GM19238 (cell line): ENCODE measurements around the gene NPAS3.

Source experiments
- DNase-seq: peaks from one replicate; pipeline ENCODE4 v3.0.0; 2011; ENCODE audit warnings: low spot score; ENCODE audit not compliant: insufficient read length

The NPAS3 gene

DNA sequence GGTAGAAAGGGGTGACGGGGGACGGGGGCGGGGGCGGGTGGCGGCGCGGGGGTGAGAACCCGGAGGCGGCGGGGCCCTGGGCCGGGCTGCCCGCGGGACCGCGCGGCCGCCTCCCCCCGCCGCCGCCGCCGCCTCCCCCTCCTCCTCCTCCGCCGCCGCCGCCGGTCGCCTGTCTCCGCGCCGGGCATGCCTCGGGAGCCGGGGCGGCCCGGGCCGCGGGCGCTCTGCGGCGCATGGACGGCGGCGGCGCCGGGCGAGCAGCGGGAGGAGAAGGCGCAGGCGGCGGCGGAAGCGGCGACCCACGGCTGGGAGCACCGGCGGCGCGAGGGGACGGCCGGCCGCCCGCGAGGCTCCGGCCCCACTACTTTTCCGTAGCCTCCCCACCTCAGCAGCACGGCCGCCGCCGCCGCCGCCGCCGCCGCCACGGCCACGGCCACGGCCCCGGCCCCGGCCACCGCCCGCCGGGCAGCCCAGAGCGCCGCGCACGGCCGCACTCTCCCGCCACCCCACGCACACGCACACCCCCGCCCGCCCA lies at the start of gene NPAS3:
Gene NPAS3 (plus strand): TSS at position 161 of the 535 bp plus-strand sequence.
- DNase-seq, result no peak

DNA sequence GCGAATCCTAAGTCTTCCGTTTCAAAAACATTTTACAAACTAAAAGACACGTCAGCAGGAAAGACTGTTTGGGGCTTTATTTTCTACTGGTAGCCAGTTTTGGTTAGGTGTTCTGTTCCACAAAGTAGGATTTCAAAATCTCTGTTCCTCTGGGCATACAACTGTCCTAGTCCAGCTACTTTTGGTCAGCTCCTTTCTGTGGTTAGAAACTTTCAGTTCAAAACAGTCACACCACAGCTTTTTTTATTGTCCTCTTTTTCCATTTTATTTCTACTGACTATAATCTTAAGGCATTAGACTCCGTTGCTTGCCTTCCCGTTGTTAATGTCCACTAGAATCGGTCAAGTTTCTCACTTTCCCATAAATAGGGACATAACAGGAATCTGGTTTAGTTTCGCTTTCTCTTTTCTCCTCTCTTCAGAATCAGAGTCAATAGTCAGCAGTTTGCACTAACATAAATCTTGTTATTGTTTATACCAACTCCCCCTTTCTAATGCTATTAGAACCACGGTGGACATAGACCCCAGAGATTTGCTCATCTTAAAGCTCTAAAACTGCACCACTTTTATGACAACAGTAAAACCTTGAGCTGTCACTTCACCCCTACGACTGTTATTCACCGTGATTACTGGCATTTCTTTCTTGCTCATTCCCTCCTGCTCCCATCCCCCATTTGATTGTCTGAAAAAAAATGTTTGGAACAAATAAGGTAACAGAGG lies 41.5 kb upstream of the NPAS3 start:
- no peak for DNase-seq

DNA sequence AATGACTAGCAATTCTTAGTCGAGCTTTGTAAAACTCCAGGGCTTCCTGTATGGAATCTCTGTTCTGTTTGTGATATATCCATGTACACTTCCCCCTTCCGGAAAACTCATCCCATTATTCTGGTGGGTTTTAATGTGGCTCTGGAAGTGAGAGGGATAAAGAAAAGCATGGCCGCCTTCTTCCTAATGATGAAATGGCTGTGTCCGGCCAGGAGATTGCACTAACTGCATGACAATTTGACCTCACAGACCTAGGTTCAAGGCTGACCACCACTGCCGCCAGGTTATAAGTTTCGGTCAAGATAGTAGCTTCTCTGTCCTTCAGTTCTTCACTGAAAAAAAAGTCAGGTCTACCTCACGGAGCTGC lies 41.0 kb upstream of the NPAS3 start:
- no peak for DNase-seq

DNA sequence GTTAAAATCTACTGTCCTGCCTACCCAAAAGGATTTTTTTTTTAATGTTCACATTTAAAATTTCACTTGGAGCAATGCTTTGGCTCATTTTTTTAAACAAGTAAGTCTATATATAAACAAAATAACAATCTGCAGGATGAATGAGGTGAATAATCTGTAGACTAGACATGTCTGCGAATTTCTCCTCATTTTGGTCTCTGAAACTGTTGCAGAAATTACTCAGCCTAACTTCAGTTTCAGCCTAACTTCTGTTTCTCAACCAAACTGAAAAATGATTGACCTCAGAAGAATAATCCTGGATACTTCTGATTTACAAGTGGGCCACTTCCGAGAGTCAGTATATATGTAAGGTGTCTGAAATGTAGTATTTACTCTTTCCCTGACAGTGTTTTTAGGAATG lies 39.8 kb upstream of the NPAS3 start:
- no peak for DNase-seq

DNA sequence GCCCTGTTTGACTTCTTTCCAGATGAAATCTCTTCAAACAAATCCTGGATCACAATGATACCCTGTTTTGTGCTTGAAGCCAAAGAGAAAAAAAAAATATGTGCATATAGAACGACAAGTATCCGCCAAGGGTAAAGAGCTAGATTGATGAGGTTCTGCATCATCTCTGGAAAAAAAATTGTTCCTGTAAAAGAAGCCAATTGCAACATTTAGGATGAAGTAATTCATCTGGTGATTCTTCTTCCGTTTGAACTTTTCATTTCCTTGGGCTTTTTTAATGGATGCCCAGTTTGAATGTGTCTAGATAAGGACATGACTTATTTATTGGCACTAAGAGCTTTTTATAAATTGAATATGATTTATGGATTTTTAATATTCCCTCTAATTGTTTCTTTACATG lies 38.1 kb upstream of the NPAS3 start:
- no peak for DNase-seq

DNA sequence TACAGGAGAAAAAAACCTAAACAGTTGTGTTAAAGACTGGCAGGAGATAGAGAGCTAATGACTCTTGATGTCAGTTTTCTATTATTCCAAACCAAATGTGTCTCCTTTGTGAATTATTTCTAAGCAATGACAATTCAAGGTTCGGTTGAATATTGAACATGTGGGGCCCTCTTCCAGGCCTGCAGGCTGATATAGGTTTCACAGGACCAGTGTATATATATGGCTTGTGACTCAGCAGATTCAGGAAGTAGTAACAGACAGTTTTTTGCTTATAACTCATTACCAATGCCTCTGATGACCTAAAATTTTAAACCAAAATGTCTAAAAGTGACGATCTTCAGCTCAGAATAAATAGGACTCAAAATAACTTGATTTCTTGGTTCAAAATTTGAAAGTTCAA lies 33.7 kb upstream of the NPAS3 start:
- DNase-seq, result no peak

DNA sequence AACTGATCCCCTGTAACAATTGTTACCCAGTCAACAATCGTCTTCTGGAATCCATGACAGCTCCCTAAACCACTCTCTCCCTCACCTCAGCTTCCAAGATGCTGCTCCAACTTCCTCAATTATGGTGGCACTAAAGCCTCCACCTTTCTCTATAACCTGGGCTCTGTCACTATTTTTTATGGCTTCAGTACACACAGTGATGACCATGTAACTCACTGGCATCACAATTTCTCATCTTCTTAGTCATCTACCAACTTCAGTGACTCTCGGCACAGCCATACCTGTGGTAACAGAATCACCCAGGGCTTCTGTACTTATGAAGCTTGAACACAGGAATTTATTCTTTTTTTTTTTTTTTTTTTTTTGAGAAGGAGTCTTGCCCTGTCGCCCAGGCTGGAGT lies 32.0 kb upstream of the NPAS3 start:
- DNase-seq, result no peak

DNA sequence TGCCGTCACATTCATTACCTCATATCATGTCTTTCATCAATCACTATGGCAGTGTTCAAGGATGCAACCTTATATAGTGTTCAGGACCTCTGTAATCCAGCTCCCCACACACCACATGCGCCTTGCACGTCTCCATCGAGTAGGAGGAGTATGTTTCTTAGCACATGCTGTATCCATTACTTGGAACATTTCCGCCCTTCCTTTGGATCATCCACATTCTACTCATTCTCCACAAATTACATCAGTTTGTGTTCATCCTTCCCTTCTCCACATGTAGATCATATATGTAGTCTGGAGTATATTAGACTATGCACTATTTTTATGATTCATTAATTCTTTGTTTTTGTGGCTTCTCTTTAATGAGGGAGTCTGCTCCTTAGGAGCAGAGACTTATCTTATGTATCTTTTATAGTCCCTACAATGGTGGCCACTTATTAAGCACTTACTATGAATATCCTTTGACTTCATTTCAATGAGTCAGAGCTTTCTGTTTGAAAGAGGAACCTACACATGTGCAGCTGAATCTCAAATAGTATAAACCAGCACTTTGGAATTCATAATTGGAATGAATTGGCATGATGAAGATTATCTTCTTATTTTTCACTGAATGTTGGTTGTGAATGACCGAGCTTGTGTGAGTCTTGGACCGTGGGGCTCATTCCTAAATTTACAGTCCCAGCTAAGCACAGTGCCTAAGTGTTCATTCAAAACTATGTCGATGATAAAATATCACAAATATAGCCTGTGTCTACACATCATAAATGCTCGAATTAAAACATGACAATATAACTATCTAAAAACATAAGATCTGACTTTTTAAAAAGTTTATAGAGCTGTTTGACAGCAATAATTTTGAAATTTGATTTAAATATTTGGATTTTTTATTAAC lies 30.2 kb upstream of the NPAS3 start:
- DNase-seq, result no peak

DNA sequence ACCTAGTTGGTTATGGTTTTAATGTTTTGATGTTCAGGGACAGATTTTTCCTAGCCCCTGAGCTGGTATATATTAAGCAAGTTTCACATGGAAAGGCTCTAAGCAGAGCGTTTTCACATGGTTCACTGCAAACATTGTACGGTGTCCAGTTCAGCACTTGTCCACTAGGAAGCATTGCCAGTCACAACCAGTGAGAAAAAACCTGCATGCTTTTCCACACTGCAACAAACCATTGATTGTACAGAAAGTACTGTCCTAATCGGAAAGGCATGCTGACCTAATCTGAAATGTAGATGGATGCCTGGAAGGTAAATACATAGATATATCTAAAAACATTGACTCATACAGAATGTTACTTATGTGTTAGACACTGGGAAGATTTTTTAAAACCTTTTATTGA lies 25.0 kb upstream of the NPAS3 start:
- DNase-seq, result no peak

DNA sequence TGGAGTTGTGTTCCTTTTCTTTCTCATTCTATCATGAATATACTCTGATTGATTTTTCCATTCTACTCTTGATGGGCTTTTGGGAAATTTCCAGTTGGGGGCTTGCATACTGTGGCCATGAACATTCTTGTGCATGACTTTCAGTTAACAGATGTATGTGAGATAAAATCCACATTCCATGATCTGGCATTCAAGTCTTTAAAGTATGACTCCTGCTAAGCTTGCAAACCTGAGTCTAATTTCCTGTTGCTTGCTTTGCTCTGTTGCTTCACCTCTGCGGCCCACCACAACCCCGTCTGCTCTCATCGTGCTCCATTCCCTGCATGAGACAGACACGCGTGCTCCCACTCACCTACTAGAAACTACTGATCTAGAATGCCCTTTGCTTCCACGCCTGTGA lies 24.3 kb upstream of the NPAS3 start:
- DNase-seq, result no peak

DNA sequence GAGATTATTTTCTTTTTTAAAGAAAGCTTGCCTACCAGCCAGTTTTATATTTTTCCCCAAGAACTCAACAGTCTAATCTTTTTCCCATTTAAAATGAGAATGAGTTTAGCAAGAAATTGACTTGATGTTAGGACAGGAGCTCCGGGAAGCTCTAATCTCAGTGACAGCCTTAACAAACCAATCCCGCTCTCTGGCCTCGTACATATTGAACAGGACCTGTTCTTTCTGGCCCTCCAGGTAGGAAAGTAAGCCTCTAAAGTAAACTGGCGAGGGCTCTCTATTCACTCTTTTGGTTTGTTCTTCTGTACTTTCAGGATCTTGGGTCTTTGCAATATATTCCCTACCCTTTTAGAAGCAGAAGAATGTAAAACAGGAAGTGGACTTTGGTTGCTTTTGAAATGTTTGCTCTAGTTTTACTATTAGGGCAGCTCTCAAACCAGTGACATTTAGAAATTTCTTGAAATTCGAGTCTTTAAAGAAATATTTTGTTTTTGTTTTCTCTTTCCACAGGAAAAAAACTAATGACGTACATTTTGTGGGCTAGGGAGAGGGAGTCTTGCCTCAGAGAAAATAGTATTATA lies 17.9 kb upstream of the NPAS3 start:
- no peak for DNase-seq

DNA sequence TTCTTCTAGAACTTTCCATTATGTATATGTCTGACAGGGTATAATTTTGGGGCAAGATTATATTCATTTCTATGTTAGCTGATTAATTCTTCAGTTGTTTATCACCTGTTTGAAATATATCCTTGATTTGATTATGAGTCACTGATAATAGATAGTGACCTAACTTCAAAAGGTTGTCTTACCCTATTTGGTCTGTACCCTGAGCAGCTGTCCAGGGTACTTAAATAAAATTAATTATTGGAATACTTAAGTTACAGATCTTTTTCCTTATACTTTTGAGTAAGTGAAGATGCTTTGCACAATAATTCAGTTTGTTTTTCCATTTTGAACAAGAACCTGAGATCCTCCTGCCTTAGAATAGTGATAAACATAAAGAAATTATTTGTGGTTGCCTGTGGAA lies 13.2 kb upstream of the NPAS3 start:
- no peak for DNase-seq

DNA sequence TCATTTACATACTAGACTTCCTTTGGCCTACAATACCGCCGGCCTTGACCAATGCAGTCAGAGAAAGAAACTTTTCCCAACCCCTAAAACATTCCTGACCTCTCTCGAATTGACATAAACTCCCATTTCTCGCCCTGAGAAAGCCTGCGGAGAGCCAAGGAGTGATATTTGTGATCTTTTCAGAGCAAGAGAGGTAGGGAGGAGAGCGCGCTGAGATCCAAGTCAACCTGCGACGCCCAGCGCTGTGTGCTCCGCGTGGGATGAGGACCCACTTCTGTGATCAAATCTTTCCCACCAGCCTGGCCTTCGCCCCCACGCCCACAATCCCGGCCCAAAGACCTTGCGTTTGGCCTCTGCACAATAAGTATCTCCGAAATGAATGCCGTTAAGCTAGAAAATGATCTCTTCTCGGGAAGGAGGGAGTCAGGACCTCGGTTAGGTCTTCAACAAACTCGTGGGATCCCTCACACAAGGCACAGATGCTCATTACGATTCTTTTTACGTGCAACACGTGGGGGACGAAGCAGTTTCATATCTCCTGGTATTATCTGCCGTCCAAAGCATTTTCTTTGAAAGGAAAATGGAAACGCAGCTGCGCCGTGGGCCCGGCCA lies 6.3 kb upstream of the NPAS3 start:
- DNase-seq, result no peak

DNA sequence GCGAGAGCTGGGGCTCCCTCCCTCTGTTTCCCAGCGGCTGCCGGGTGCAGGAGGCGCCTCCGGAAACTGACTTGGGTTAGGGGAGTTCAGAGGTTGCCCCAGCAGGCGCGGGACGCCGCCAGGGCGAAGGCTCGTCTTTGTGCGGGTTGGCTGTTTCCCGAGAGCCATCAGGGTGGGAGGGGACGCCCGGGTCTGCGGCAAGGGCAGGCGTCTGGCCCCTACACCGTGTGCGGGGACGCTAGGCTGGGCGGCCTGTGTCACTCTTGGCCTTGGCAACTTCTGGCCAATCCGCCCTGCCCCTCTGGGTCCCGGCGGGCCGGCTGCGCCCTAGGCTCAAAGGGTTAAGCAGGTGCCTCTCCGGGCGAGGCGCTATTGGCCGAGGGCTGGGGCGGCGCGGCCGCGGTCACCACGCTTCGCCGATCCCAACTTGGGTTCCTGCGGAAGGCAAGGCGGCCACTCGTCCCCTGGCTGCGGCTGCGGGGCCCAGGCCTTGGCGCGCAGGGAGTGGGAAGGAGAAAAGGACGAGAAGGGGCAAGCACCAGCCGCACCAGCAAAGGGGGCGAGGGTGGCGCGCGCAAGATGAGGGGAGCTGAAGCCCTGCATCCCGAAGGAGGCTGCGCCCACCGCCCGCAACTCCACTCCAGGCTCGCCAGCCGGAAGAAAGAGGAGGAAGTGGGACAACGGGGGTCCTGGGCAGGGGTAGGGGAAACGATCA lies 5.6 kb upstream of the NPAS3 start:
- DNase-seq, result no peak

DNA sequence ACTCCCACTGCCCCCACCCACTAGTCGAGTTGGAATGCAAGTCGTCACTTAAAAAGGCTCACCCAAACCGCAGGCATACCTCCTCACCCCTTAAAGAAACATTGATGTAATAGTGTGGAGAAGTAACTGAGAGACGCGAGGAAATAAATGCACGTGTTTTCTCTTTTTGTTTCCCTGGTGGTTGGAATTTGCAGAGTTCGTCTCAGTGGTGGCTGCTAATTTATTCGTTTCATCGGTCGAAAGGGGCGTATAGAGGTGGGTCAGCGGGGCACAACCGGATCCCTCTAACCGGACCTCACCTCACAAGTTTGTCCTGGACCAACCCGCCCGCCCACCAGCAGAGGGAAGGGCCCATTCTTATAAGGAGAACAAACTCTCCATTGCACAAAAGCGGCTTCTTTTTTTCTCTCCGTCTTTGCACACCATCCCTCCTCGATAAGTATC lies 5.0 kb upstream of the NPAS3 start:
- DNase-seq, result no peak

DNA sequence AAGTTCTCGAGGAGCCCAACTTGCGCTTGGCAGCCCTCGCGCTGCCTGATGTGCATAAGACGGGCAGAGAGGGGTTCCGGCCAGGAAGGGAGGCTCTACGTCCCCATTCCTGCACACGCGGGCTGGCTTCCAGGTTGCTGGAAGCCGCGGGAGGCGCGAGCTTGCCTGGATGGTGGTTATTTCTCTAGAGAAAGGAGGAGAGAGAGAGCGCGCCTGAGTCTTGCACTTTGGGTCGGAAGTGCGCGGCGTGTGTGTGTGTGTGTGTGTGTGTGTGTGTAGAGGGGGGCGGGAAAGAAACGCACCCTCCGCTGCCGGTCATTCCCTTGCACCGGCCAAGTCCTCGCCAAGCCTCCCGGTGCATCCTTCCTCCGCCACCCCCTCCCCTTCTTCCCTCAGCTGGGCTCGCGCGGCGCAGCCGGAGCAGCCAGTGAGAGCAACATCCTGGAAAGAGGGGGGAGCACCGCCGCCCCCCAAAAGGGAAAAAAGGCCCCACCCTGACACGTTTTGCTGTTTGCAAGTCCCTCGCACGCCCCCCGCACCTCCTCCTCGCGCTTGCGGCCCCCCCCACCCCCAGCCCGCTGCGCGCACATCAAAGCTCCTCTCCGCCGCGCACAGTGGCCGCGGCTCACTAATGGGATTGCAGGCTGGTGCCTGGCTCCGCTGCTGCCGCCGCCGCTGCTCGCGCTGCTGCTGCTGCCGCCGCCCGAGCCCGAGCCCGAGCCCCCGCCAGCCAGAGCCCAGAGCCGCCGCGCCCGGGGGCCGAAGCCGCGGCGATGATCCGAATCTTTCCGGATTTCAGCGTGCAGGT lies 4.4 kb upstream of the NPAS3 start:
- no peak for DNase-seq

DNA sequence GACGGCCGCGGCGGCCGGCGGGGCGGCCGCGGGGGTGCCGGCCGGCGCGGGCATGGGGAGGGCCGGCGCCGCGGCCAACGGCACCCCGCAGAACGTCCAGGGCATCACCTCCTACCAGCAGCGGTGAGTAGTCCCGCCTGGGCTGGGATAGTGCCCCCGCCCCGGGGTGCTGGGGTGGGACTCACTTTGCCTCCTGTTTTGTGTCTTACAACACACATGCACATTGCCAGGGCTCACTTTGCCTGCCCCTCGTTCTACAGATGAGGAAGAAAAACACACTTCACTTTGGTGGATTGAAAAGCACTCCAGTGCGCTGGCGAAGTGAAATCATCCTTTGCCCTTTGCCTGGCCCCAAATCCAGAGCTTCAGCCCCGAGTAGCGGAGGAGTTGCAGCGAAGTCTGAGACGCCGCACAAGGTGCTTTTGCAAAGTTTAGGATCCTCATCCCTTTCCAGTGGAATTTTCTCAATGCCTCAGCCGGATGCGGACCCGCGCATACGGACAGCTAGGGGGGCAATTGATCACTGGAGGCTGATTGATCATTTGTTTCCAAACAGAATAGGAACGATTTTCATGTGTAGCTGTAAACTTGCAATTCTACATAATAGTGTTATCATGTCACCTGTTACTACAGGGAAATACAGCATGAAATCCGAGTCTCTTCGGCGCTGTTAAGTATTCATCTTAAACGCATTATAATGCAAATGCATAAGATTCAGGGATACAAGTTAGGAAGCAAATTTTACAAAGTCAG lies 3.6 kb upstream of the NPAS3 start:
- DNase-seq, result no peak

DNA sequence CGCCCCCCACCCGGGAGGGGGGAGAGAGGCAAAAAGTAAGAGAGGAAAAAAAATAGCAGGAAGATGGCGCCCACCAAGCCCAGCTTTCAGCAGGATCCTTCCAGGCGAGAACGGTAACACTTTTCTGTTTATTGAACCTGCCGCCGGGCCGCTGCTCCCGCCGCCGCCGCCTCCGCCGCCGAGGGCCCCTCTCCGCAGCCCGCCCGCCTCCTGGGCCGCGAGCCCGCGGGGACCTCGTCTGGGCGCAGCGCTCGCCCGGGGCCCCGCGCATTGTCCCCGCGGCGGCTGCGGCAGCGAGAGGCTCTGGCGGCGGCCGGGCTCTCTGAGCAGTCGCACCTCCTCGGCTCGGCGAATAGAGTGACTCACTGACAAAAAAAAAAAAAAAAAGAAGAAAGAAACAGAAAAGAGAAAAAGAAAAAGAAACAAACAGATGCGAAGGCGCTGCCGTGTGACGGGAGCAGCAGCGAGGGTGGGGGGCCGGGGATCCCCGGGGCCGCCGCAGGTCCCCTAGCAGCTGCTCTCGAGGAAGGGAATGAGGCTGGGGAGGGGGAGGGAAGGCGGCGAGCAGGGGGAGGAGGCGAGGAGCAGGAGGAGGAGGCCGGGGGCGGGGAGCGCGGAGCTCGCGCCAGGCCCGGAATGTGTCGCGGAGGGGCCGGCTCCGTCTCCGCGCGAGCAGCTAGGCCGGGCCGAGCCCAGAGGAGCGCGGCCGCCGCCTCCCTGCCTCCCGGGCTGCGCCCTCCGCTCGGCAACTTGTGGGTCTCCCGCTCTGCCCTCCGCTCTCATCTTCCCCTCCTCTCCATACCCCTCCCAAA lies 781 bp downstream of the NPAS3 start:
- DNase-seq, result no peak
